Activated T-helper 1 cell treated with anti-CD3 and anti-CD28 coated beads, Interleukin-12 subunit alpha, Interleukin-12 subunit beta, Interleukin-2, Interleukin-4 antibody, amounts not matched to agents 30 ng/mL and 10 ng/mL and 1 ng/mL, durations not matched to agents 14 hours and 24 hours and 36 hours (primary cell): Measurements from ENCODE around the gene PET100. TPM values are rescaled to one million over a fixed set of nuclear protein-coding genes. Genes with fewer than 3 reads are reported as not detected.

Experiments used
- DNase-seq: peaks from one replicate; pipeline ENCODE4 v3.0.0; 2021; ENCODE audit warnings: low spot score
- H3K27ac Mint-ChIP-seq: one replicate; pipeline ENCODE4 v1.8.0; 2021; ENCODE audit warnings: mild to moderate bottlenecking, mixed read lengths
- H3K27me3 Mint-ChIP-seq: one replicate; pipeline ENCODE4 v1.8.0; 2022; ENCODE audit warnings: mild to moderate bottlenecking, moderate library complexity, mixed read lengths; ENCODE audit not compliant: insufficient read depth
- H3K36me3 Mint-ChIP-seq: one replicate; pipeline ENCODE4 v1.8.0; 2021; ENCODE audit warnings: low read depth, mixed read lengths
- H3K4me1 Mint-ChIP-seq: one replicate; pipeline ENCODE4 v1.8.0; 2021; ENCODE audit warnings: low read depth, mixed read lengths
- H3K4me3 Mint-ChIP-seq: one replicate; pipeline ENCODE4 v1.8.0; 2021; ENCODE audit warnings: mild to moderate bottlenecking, moderate library complexity, mixed read lengths
- H3K9me3 Mint-ChIP-seq: one replicate; pipeline ENCODE4 v1.8.0; 2021; ENCODE audit warnings: mixed read lengths
- intact Hi-C: fragments of 100-400 bp; cut with micrococcal nuclease; formaldehyde crosslinking; loops from one replicate; pipeline ENCODE4 v1.15.1; 2024
- total RNA-seq: library from RNA; stranded (reverse); gene quantifications from 2 replicates; pipeline ENCODE4 v1.2.3, GENCODE V29; 2022

PET100 gene
- total RNA-seq, 1 donor from 2014 or later: 93.4 TPM

- intact Hi-C loops: no loop called here
- Mint-ChIP-seq H3K27me3 (peaks cover 49% of the 10 kb centered on the region), H3K9me3 (no peaks in the 10 kb centered on the region), H3K4me3 (no peak overlapping the region), H3K4me1 (peaks cover 41% of the 10 kb centered on the region), H3K27ac (no peak overlapping the region), H3K36me3 (no peaks in the 10 kb centered on the region)
- no peak for DNase-seq
These were observed 44.7 kb downstream of the PET100 start for GRCh38 chr19:7674010-7675005.

GRCh38 chr19:7676376-7676775, 46.8 kb downstream of the PET100 start:
- peaks cover 37% of the 10 kb centered on the region for H3K27me3 Mint-ChIP-seq
- H3K4me1 Mint-ChIP-seq: peaks cover 51% of the 10 kb centered on the region
- no peak for DNase-seq
- H3K27ac Mint-ChIP-seq: no peak overlapping the region
- no peaks in the 10 kb centered on the region for H3K36me3 Mint-ChIP-seq
- H3K4me3 Mint-ChIP-seq: peak overlapping the region; percentile 22
- no peaks in the 10 kb centered on the region for H3K9me3 Mint-ChIP-seq
- intact Hi-C loops: no loop called here

GRCh38 chr19:7676854-7677253, 47.3 kb downstream of the PET100 start, which contains the start of gene MCEMP1:
Gene MCEMP1 (plus strand): TSS chr19:7677090. CDS start chr19:7677121, 31 bp downstream.
- Mint-ChIP-seq H3K4me3 (peak within 1 kb of the TSS; percentile 22), H3K9me3 (no peaks in the 10 kb centered on the region), H3K4me1 (peaks cover 55% of the 10 kb centered on the region), H3K36me3 (peaks cover 3% of the 10 kb centered on the region), H3K27ac (peak within 1 kb of the TSS; percentile 27), H3K27me3 (peaks cover 32% of the 10 kb centered on the region)
- intact Hi-C loops: no loop called here
- DNase-seq: no peak

DNA sequence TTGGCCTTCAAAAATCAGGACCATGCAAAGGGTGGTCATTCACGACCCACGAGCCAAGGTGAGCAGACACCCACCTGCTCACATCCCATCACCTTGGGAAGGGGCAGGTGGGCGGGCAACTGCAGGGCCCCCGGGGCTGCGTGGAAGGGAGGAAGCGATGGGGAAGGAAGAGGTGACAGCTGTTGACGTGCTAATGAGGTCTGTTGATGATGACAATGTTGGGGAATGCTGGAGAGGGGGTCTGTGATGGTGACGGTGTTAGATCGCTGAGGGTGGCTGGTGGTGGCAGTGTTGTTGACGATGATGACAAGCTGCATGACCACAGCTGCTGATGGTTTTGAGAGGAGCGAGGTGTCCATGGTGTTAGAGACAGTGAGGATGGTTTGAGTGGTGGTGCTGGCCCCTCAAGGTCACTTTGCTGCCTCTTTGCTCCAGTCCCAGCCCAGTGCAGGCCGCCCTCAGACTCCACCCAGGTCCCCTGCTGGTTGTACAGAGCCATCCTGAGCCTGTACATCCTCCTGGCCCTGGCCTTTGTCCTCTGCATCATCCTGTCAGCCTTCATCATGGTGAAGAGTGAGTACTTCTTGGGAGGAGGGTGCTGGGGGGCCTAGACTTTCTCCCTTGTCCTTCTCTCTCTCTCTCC, 48.2 kb downstream of the PET100 start:
- H3K36me3 Mint-ChIP-seq: peaks cover 8% of the 10 kb centered on the region
- H3K27ac Mint-ChIP-seq: peak overlapping the region; percentile 27
- peaks cover 29% of the 10 kb centered on the region for H3K27me3 Mint-ChIP-seq
- intact Hi-C loops: no loop called here
- no peak overlapping the region for H3K4me3 Mint-ChIP-seq
- peaks cover 56% of the 10 kb centered on the region for H3K4me1 Mint-ChIP-seq
- H3K9me3 Mint-ChIP-seq: no peaks in the 10 kb centered on the region
- DNase-seq: no peak

GRCh38 chr19:7678971-7679751, 49.6 kb downstream of the PET100 start:
- peak overlapping the region; percentile 51 for H3K4me3 Mint-ChIP-seq
- H3K4me1 Mint-ChIP-seq: peaks cover 53% of the 10 kb centered on the region
- peak; percentile 46 for DNase-seq
- intact Hi-C loops: loop anchor here (1.0 kb wide), 1 partner anchor 111 kb away; no protein-coding TSS in a partner anchor
- H3K27ac Mint-ChIP-seq: peak overlapping the region; percentile 66
- H3K36me3 Mint-ChIP-seq: peaks cover 9% of the 10 kb centered on the region
- peaks cover 19% of the 10 kb centered on the region for H3K27me3 Mint-ChIP-seq
- no peaks in the 10 kb centered on the region for H3K9me3 Mint-ChIP-seq

DNA sequence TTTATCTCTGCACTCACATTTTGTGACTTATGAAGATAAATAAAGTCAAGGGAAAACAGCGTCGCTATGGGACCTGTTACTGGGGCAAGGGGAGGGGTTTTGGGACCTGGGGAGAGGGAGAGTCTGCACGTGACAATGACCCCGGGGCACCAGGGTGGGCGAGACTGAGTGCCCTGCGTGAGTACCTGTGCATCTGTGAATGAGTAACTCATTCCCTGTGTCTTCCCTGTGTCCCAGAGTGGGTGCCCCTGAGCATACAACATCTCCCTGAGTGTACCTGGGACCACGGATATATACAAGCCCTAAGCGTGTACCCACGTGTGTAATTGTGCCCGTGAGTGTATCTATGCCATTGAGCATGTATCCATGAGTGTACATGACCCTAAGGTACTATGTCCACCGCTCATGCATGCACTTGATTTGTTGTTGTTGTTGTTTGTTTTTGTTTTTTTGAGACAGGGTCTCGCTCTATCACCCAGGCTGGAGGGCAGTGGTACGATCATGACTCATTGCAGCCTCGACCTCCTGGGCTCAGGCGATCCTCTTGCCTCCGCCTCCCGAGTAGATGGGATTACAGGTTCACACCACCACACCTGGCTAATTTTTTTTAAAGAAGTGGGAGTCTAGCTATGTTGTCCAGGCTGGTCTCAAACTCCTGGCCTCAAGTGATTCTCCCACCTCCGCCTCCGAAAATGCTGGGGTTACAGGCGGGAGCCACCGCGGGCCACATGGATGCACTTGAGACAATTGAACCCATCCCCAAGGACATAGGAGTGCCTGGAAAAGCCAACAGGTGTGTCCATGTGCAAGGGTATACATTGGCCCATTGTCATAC, 50.4 kb downstream of the PET100 start:
- no peaks in the 10 kb centered on the region for H3K9me3 Mint-ChIP-seq
- DNase-seq: no peak
- peaks cover 9% of the 10 kb centered on the region for H3K36me3 Mint-ChIP-seq
- H3K4me3 Mint-ChIP-seq: peak overlapping the region; percentile 93
- intact Hi-C loops: loop anchor here (1.0 to 5.0 kb wide), 7 partner anchors 28 to 581 kb away; partner anchors contain the start of genes MAP2K7 and PNPLA6
- H3K27me3 Mint-ChIP-seq: peaks cover 14% of the 10 kb centered on the region
- H3K27ac Mint-ChIP-seq: peak overlapping the region; percentile 66
- H3K4me1 Mint-ChIP-seq: peaks cover 47% of the 10 kb centered on the region

DNA sequence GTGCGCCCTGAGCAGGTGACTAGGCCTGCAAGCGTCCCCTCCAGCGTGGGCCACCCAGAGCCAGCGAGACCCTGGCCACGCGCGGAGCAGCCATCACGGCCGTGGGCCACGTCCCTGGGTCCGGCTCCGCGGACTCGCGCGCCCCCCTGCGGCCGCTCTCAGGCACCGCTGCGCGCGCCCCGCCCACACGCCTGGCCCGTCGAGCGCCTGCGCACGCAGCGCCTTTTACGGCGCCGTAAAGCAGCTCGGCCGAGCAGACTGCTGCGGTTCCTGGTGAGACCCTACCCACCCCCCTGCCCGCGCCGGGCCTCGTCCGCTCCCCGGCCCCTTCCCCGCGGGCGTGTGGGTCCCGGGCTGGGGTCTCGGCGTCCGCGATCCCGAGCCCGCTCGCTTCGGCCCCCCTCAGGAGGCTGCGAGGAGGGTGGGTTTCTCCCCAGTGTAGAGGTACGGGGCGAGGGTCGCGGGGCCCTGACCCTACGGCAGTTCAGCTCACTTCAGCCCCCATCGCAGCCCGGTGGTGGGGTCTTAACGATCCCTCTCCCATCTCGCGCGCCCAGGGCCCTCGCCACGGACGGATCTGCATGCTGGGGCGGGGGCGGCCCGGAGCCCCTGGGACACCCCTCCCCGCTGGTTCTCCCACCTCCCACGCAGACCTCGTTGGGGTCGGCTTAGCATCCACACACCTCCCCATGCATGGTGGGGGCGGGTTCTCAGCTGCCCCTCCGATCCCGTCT, 51.2 kb downstream of the PET100 start, which contains the start of gene TRAPPC5:
TSS of gene TRAPPC5 (plus strand) at position 228 of the 734 bp plus-strand sequence. CDS start 1,421 bp downstream, outside the sequence.
- Mint-ChIP-seq H3K4me1 (peaks cover 45% of the 10 kb centered on the region), H3K27ac (peak within 1 kb of the TSS; percentile 96), H3K4me3 (peak within 1 kb of the TSS; percentile 93), H3K27me3 (peaks cover 14% of the 10 kb centered on the region), H3K9me3 (no peaks in the 10 kb centered on the region), H3K36me3 (peaks cover 14% of the 10 kb centered on the region)
- intact Hi-C loops: loop anchor here (1.0 to 5.0 kb wide), 10 partner anchors 28 to 582 kb away; partner anchors contain the start of genes MAP2K7, PET100, PNPLA6 and XAB2
- DNase-seq: peak; percentile 88

Other genes starting within 250 kb of the PET100 start
- gene PEX11G, start 140.8 kb upstream of the PET100 start, total RNA-seq: 1.4 and 1.5 TPM in 2 replicates
- gene ZNF358, start 113.7 kb upstream of the PET100 start, total RNA-seq: 4.8 and 5.2 TPM in 2 replicates
- gene MCOLN1, start 107.2 kb upstream of the PET100 start, total RNA-seq: 14.0 and 14.4 TPM in 2 replicates
- gene PNPLA6, start 94.1 kb upstream of the PET100 start, total RNA-seq: 131 and 136 TPM in 2 replicates
- 0.37 and 0.67 TPM in 2 replicates for gene CAMSAP3, start 33.9 kb upstream of the PET100 start, total RNA-seq
- 50.7 and 51.2 TPM in 2 replicates for gene XAB2, start 248 bp upstream of the PET100 start, total RNA-seq
- 0.34 and 1.4 TPM in 2 replicates for gene PCP2, start 3.9 kb downstream of the PET100 start, total RNA-seq
- gene STXBP2, start 7.3 kb downstream of the PET100 start, total RNA-seq: 101 and 102 TPM in 2 replicates
- gene RETN, start 39.3 kb downstream of the PET100 start, total RNA-seq: not detected in 2 replicates
- gene MCEMP1, start 47.3 kb downstream of the PET100 start, total RNA-seq: not detected in 2 replicates
- gene TRAPPC5, start 51.0 kb downstream of the PET100 start, total RNA-seq: 72.2 and 86.8 TPM in 2 replicates
- not detected in 2 replicates for gene FCER2, start 72.3 kb downstream of the PET100 start, total RNA-seq
- gene CLEC4G, start 102.3 kb downstream of the PET100 start, total RNA-seq: not detected in 2 replicates
- gene CD209, start 117.7 kb downstream of the PET100 start, total RNA-seq: not detected in 2 replicates
- not detected in 2 replicates for gene CLEC4M, start 133.4 kb downstream of the PET100 start, total RNA-seq
- 4.4 TPM in 2 replicates for gene EVI5L, start 200.4 kb downstream of the PET100 start, total RNA-seq
- 0.05 and 0.17 TPM in 2 replicates for gene PRR36, start 244.6 kb downstream of the PET100 start, total RNA-seq